ENCODE data around the gene BCAS3. TPM values are rescaled to one million over a fixed set of nuclear protein-coding genes. Genes with fewer than 3 reads are reported as not detected.

Gene BCAS3
- total RNA-seq, 1 donor from 2014 or later, result 14.5 TPM

DNA sequence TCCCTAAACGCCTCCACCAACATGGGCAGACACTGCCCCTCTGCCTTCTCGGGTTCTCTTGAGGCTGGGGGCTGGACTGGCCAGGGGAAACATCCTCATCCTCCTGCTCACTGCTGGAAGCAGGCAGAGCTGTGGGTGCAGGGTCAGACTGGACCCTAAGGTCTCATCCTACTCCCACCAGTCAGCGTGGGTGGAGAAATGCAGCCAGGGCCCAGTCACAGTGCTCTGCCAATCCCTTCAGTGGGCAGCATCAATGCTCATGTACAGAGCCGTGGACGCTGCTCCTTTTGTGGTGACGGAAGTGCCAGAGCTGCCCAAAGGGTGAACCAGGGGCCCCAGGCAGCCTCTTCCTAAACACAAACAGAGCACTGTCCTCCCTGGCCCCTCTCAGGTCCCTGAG, 708.6 kb downstream of the BCAS3 start:
- Histone ChIP-seq H3K4me2 (ENCODE audit: low read length) (no peak overlapping the region), H4K20me1 (ENCODE audit: insufficient read depth, low read length) (no peaks in the 10 kb centered on the region), H3K27ac (ENCODE audit: low read depth, low read length) (no peak overlapping the region), H3K4me3 (ENCODE audit: insufficient read depth, low read depth, low read length) (no peak overlapping the region), H2AFZ (ENCODE audit: low read depth, low read length) (no peak overlapping the region), H3K79me2 (ENCODE audit: insufficient read depth, low read length) (no peaks in the 10 kb centered on the region), H3K4me1 (ENCODE audit: insufficient read depth, low read length) (no peaks in the 10 kb centered on the region), H3K27me3 (ENCODE audit: insufficient read depth, low read length) (no peaks in the 10 kb centered on the region), H3K9ac (ENCODE audit: low read length) (no peak overlapping the region), H3K36me3 (ENCODE audit: insufficient read depth, low read length) (no peaks in the 10 kb centered on the region), H3K9me3 (ENCODE audit: insufficient read depth, low read depth, low read length) (no peaks in the 10 kb centered on the region)
- Mint-ChIP-seq H3K27ac (ENCODE audit: unreplicated experiment) (no peak overlapping the region), H3K36me3 (ENCODE audit: low read depth, unreplicated experiment) (peaks cover 5% of the 10 kb centered on the region), H3K4me3 (ENCODE audit: unreplicated experiment) (no peak overlapping the region), H3K27me3 (ENCODE audit: low read depth, unreplicated experiment) (peaks cover 38% of the 10 kb centered on the region), H3K4me1 (ENCODE audit: low read depth, unreplicated experiment) (no peaks in the 10 kb centered on the region), H3K9me3 (ENCODE audit: unreplicated experiment) (peaks cover 2% of the 10 kb centered on the region)
- TF ChIP-seq, protein P1, sequence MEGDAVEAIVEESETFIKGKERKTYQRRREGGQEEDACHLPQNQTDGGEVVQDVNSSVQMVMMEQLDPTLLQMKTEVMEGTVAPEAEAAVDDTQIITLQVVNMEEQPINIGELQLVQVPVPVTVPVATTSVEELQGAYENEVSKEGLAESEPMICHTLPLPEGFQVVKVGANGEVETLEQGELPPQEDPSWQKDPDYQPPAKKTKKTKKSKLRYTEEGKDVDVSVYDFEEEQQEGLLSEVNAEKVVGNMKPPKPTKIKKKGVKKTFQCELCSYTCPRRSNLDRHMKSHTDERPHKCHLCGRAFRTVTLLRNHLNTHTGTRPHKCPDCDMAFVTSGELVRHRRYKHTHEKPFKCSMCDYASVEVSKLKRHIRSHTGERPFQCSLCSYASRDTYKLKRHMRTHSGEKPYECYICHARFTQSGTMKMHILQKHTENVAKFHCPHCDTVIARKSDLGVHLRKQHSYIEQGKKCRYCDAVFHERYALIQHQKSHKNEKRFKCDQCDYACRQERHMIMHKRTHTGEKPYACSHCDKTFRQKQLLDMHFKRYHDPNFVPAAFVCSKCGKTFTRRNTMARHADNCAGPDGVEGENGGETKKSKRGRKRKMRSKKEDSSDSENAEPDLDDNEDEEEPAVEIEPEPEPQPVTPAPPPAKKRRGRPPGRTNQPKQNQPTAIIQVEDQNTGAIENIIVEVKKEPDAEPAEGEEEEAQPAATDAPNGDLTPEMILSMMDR (IDR thresholded peaks at IDR 0.05; ENCODE audit: insufficient read depth, low read depth, low read length), result no peak
- TF ChIP-seq EZH2 (IDR thresholded peaks at IDR 0.05; ENCODE audit: insufficient read depth, low read length), result no peak
- DNase-seq (ENCODE audit: low read depth) (no peak), FAIRE-seq (no peak)

GRCh38 chr17:61387011-61387410, 709.4 kb downstream of the BCAS3 start:
- Mint-ChIP-seq H3K36me3 (ENCODE audit: low read depth, unreplicated experiment) (peaks cover 3% of the 10 kb centered on the region), H3K4me3 (ENCODE audit: unreplicated experiment) (no peak overlapping the region), H3K27me3 (ENCODE audit: low read depth, unreplicated experiment) (peaks cover 45% of the 10 kb centered on the region), H3K4me1 (ENCODE audit: low read depth, unreplicated experiment) (no peaks in the 10 kb centered on the region), H3K9me3 (ENCODE audit: unreplicated experiment) (peaks cover 2% of the 10 kb centered on the region), H3K27ac (ENCODE audit: unreplicated experiment) (no peak overlapping the region)
- Histone ChIP-seq H3K79me2 (ENCODE audit: insufficient read depth, low read length) (no peaks in the 10 kb centered on the region), H3K9me3 (ENCODE audit: insufficient read depth, low read depth, low read length) (no peaks in the 10 kb centered on the region), H3K36me3 (ENCODE audit: insufficient read depth, low read length) (no peaks in the 10 kb centered on the region), H3K27me3 (ENCODE audit: insufficient read depth, low read length) (no peaks in the 10 kb centered on the region), H3K4me3 (ENCODE audit: insufficient read depth, low read depth, low read length) (no peak overlapping the region), H4K20me1 (ENCODE audit: insufficient read depth, low read length) (no peaks in the 10 kb centered on the region), H2AFZ (ENCODE audit: low read depth, low read length) (no peak overlapping the region), H3K4me1 (ENCODE audit: insufficient read depth, low read length) (no peaks in the 10 kb centered on the region), H3K4me2 (ENCODE audit: low read length) (no peak overlapping the region), H3K9ac (ENCODE audit: low read length) (no peak overlapping the region), H3K27ac (ENCODE audit: low read depth, low read length) (no peak overlapping the region)
- no peak for DNase-seq (ENCODE audit: low read depth)
- no peak for FAIRE-seq
- TF ChIP-seq EZH2 (IDR thresholded peaks at IDR 0.05; ENCODE audit: insufficient read depth, low read length), result no peak
- TF ChIP-seq, protein P1 (IDR thresholded peaks at IDR 0.05; ENCODE audit: insufficient read depth, low read depth, low read length), result no peak

- no peak for TF ChIP-seq EZH2 (IDR thresholded peaks at IDR 0.05; ENCODE audit: insufficient read depth, low read length)
- no peaks in the 10 kb centered on the region for H3K27me3 ChIP-seq (ENCODE audit: insufficient read depth, low read length)
- Mint-ChIP-seq H3K27ac (ENCODE audit: unreplicated experiment) (no peak overlapping the region), H3K4me1 (ENCODE audit: low read depth, unreplicated experiment) (no peaks in the 10 kb centered on the region), H3K27me3 (ENCODE audit: low read depth, unreplicated experiment) (peaks cover 51% of the 10 kb centered on the region), H3K9me3 (ENCODE audit: unreplicated experiment) (peaks cover 4% of the 10 kb centered on the region), H3K36me3 (ENCODE audit: low read depth, unreplicated experiment) (peaks cover 4% of the 10 kb centered on the region), H3K4me3 (ENCODE audit: unreplicated experiment) (no peak overlapping the region)
- no peaks in the 10 kb centered on the region for H3K4me1 ChIP-seq (ENCODE audit: insufficient read depth, low read length)
- no peak overlapping the region for H3K9ac ChIP-seq (ENCODE audit: low read length)
- no peak overlapping the region for H3K27ac ChIP-seq (ENCODE audit: low read depth, low read length)
- no peaks in the 10 kb centered on the region for H3K36me3 ChIP-seq (ENCODE audit: insufficient read depth, low read length)
- H3K4me2 ChIP-seq (ENCODE audit: low read length), result no peak overlapping the region
- DNase-seq (ENCODE audit: low read depth) (no peak), FAIRE-seq (no peak)
- H3K9me3 ChIP-seq (ENCODE audit: insufficient read depth, low read depth, low read length), result no peaks in the 10 kb centered on the region
- no peak overlapping the region for H2AFZ ChIP-seq (ENCODE audit: low read depth, low read length)
- H4K20me1 ChIP-seq (ENCODE audit: insufficient read depth, low read length), result no peaks in the 10 kb centered on the region
- no peaks in the 10 kb centered on the region for H3K79me2 ChIP-seq (ENCODE audit: insufficient read depth, low read length)
- H3K4me3 ChIP-seq (ENCODE audit: insufficient read depth, low read depth, low read length), result no peak overlapping the region
Measured at GRCh38 chr17:61387511-61388305, 710.1 kb downstream of the BCAS3 start.
